ENCODE data around the gene TTLL8.

DNA sequence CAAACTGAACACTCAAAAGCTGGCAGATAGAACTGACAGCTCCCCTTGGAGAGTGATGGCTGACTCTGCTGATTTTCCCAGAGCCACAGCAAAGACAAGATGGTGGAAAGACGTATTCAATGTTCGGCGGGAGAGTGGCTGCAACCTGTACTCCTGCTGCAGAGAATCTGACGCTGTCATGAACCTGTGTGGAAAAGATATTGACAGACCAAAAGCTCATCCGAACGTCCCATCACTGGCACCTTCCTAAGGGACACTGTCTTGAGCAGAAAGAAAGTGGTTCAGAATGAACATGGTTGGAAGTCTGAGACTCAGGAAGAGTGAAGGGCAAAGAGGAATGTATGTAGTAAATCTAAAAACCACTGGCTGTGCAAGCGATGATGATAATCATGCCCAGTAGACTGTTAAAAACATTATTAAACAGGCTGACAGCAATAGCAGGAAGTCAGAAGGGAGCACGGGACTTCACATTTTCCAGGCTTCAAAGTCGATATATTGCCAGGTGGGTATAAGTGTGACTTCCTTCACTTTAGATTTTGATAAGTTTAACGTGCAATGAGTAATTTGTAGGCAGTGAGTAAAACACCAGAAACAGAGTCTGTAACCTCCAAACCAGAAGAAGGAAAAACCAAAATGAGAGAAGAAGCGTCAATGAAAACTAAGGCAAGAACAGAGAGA is 39.4 kb downstream of the TTLL8 start:
- TF ChIP-seq ZNF10 (tag by site-specific recombination; IDR thresholded peaks at IDR 0.05) (no peak), BCL11A (tag by site-specific recombination; IDR thresholded peaks at IDR 0.05; ENCODE audit: low read depth) (no peak), ZBTB21 (tag by site-specific recombination; IDR thresholded peaks at IDR 0.05) (no peak), ZNF157 (tag by site-specific recombination; IDR thresholded peaks at IDR 0.05) (no peak), ZNF776 (tag by site-specific recombination; IDR thresholded peaks at IDR 0.05; ENCODE audit: borderline replicate concordance) (no peak), ZNF585B (tag by site-specific recombination; IDR thresholded peaks at IDR 0.05) (no peak), TCF7L2 (IDR thresholded peaks at IDR 0.05; ENCODE audit: borderline replicate concordance, low read depth, low read length) (no peak), PRDM1 (tag by site-specific recombination; IDR thresholded peaks at IDR 0.05) (no peak)

Data from HEK293 (cell line).